Activated CD4-positive, alpha-beta T cell treated with anti-CD3 and anti-CD28 coated beads, Interleukin-2, amount 50 U/mL, for 1 hour (primary cell): Measurements from ENCODE around the gene BABAM2.
A peak's percentile ranks its signal among the peaks of the same experiment; 100 is the strongest.
"Not testable (repeated sequence)": the region's sequence is repeated elsewhere in the genome, so short reads cannot be mapped to it uniquely, and the experiment has no call there.

Experiments
- DNase-seq: peaks from one replicate; pipeline ENCODE4 v3.0.0-alpha.2; 2020

The BABAM2 gene

GRCh38 chr2:27881815-27882583 lies 8.5 kb upstream of the BABAM2 start:
- DNase-seq = not testable (repeated sequence)

GRCh38 chr2:27882584-27882922 lies 8.0 kb upstream of the BABAM2 start:
- not testable (repeated sequence) for DNase-seq

GRCh38 chr2:27884601-27885000 lies 5.9 kb upstream of the BABAM2 start:
- DNase-seq = no peak

- no peak for DNase-seq
These were observed 5.3 kb upstream of the BABAM2 start for GRCh38 chr2:27885234-27885633.

- no peak for DNase-seq
These were observed 4.9 kb upstream of the BABAM2 start for GRCh38 chr2:27885661-27886060.

GRCh38 chr2:27886322-27886721 lies 4.2 kb upstream of the BABAM2 start:
- DNase-seq = no peak

- DNase-seq = no peak
These were observed 3.4 kb upstream of the BABAM2 start for GRCh38 chr2:27887111-27887510.

GRCh38 chr2:27887830-27888229 lies 2.7 kb upstream of the BABAM2 start:
- no peak for DNase-seq

GRCh38 chr2:27888790-27889189 lies 1.7 kb upstream of the BABAM2 start:
- no peak for DNase-seq

- DNase-seq = no peak
These were observed 769 bp upstream of the BABAM2 start for GRCh38 chr2:27889774-27890145.

GRCh38 chr2:27890924-27891672 lies 569 bp downstream of the BABAM2 start:
- peak; percentile 96 for DNase-seq

- DNase-seq = no peak
These were observed 1.2 kb downstream of the BABAM2 start for GRCh38 chr2:27891673-27892105.

GRCh38 chr2:27893006-27893405 lies 2.5 kb downstream of the BABAM2 start:
- no peak for DNase-seq

GRCh38 chr2:27897717-27898116 lies 7.2 kb downstream of the BABAM2 start:
- DNase-seq = no peak

GRCh38 chr2:27901234-27901633 lies 10.7 kb downstream of the BABAM2 start:
- DNase-seq = no peak

GRCh38 chr2:27902098-27902497 lies 11.6 kb downstream of the BABAM2 start:
- DNase-seq = no peak

GRCh38 chr2:27903018-27903417 lies 12.5 kb downstream of the BABAM2 start:
- DNase-seq = no peak

- no peak for DNase-seq
These were observed 13.3 kb downstream of the BABAM2 start for GRCh38 chr2:27903649-27904404.

- DNase-seq = no peak
These were observed 13.8 kb downstream of the BABAM2 start for GRCh38 chr2:27904405-27904665.

GRCh38 chr2:27906074-27906473 lies 15.5 kb downstream of the BABAM2 start:
- no peak for DNase-seq

- DNase-seq = no peak
These were observed 17.0 kb downstream of the BABAM2 start for GRCh38 chr2:27907547-27907946.

- no peak for DNase-seq
These were observed 19.4 kb downstream of the BABAM2 start for GRCh38 chr2:27909901-27910300.

- DNase-seq = no peak
These were observed 21.1 kb downstream of the BABAM2 start for GRCh38 chr2:27911458-27912210.
